Cardiac fibroblast (primary cell): ENCODE measurements around the gene CD37.
A peak's percentile ranks its signal among the peaks of the same experiment; 100 is the strongest.

ENCODE experiments used
- DNase-seq, 2 donors: peaks; one replicate each; pipeline versions ENCODE4 v3.0.0 to v3.0.0-alpha.2; 2010; ENCODE audit warnings: low read depth in 2 of 2
- H3K4me3 ChIP-seq, 2 donors: replicated peaks in 1 of 2; 1 replicate in 1 of 2; 2 replicates in 1 of 2; pipeline ENCODE4 v1.5.1; 2011; ENCODE audit warnings: low read depth in 2 of 2, low read length in 2 of 2, mild to moderate bottlenecking in 2 of 2, moderate library complexity in 1 of 2
- TF ChIP-seq, protein P1 (sequence below): IDR thresholded peaks from one replicate; pipeline ENCODE4 v1.5.1; 2011; ENCODE audit warnings: low read depth, mild to moderate bottlenecking, low read length, inconsistent platforms

The CD37 gene

DNA sequence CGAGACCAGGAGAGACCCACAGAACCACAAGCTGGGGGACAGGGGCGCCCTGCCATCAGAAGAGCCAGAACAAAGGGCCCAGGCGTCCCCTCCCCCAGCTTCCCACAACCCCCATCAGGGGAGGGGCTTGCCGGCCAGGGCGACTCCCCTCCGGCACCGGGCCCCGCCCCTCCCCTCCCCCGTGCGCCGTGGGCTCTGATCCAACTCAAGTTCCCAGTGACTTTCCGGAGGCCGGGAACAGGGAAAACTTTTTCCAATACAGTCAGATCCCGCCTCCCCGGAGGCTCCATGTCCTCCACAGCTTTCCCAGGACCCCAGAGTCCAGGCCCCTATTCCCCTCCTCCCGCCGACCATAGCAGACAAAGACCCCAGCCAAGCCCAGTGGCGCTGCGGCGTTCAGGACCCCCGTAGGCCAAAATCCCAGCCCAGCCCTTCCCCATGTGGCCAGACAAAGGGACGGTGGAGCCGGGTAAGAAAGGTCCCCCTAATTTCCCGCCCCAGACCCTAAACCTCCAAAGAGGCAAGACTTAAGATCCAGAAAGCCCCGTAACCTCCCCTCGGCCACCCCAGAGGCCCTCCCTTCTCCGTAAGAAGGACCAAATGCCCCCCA is 26.3 kb downstream of the CD37 start:
- peak overlapping the region; percentile 80 to 93 for H3K4me3 ChIP-seq
- TF ChIP-seq, protein P1, sequence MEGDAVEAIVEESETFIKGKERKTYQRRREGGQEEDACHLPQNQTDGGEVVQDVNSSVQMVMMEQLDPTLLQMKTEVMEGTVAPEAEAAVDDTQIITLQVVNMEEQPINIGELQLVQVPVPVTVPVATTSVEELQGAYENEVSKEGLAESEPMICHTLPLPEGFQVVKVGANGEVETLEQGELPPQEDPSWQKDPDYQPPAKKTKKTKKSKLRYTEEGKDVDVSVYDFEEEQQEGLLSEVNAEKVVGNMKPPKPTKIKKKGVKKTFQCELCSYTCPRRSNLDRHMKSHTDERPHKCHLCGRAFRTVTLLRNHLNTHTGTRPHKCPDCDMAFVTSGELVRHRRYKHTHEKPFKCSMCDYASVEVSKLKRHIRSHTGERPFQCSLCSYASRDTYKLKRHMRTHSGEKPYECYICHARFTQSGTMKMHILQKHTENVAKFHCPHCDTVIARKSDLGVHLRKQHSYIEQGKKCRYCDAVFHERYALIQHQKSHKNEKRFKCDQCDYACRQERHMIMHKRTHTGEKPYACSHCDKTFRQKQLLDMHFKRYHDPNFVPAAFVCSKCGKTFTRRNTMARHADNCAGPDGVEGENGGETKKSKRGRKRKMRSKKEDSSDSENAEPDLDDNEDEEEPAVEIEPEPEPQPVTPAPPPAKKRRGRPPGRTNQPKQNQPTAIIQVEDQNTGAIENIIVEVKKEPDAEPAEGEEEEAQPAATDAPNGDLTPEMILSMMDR = no peak
- DNase-seq = peak; percentile 70 to 93

DNA sequence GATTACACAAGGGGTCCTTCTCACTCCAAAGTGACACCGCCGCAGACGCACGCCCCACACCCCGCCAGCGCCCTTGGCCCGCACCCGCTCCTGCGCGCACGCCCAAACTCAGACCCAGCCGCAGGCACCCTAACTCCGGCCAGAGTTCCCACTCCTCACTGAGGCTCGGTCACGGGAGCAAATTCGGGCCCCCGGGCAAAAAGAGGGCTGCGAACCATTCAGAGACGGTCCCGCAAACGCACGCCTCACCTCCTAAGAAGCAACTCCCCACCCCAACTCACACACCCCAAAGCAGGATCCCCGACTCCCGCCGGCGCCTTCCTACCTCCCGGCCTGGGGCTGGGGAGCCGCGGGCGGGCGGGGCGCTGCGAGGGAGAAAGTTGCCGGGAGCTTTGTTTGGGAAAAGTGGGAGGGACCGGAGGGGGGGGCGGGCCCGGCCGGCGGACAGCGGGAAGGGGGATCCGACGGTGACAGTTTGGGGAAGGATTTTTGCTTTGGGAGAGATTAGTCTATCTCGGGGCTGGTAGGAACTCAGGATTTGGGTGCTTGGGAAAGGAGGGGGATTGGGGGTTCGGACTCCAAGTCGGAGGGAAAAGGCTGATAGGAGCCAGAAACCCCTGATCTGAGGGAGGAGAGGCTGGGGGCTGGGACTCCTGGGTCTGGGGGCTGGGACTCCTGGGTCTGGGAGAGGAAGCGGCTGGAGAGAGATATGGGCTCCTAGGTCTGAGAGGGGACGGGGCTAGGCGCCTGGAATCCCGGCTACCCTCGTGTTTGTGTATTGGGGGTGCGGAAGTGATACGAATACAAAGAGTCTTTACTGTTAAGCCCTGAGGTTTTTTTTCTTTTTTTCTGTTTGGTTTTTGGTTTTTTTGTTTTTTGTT is 27.1 kb downstream of the CD37 start, which contains the start of gene TEAD2:
Gene TEAD2 (minus strand): TSS at position 369 of the 881 bp plus-strand sequence. CDS start 2,341 bp downstream, outside the sequence.
- peak; percentile 38 to 68 for DNase-seq
- TF ChIP-seq, protein P1 = no peak
- H3K4me3 ChIP-seq = peak within 1 kb of the TSS; percentile 80 to 93

- peak overlapping the region; percentile 29 to 33 for H3K4me3 ChIP-seq
- peak in 1 of 2 donors; percentile 62 for DNase-seq
- TF ChIP-seq, protein P1 = no peak
Measured at GRCh38 chr19:49362929-49363267, 27.7 kb downstream of the CD37 start.

DNA sequence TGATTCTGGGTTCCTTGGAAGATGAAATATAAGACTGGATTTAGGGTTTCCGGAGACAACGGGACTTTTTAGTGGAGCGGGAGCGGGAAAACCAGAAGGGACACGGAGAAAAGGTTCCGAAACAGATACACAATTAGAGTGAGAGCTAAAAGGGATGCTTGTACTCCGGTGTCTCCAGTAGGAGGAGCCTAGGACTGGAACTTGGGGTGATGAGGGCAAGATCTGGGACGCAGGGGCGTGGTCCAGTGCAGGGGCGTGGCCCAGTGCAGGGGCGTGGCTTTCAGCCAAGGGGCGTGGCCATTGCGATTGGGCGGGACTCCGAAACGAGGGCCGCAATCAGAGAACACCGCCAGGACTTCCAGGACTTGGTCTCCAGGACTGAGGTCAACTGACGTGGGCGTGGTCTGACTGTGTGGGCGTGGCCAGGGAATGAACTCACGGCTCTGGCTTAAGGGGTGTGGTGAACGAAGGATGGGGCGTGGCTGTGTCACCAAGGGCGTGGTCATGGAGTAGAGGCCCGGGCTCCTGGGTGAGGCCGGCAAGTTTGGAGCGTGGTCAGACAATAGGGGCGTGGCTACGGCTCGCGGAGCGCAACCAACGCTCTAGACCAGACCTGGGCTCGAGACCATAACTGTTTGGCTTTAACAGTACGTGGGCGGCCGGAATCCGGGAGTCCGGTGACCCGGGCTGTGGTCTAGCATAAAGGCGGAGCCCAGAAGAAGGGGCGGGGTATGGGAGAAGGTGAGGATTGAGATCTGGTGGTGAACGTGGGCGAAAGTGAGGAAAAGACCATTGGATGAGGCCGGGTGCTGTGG is 28.3 kb downstream of the CD37 start, which contains the start of gene DKKL1:
Gene DKKL1 (plus strand): TSS at position 610 of the 815 bp plus-strand sequence. CDS start 122 bp downstream, at position 732.
- DNase-seq = peak; percentile 100
- H3K4me3 ChIP-seq = peak within 1 kb of the TSS; percentile 80 to 93
- TF ChIP-seq, protein P1 = no peak

- no peak for DNase-seq
- TF ChIP-seq, protein P1 = no peak
- peak overlapping the region in 1 of 2 donors; percentile 36 for H3K4me3 ChIP-seq
Measured at GRCh38 chr19:49364083-49364737, 29.0 kb downstream of the CD37 start.

DNA sequence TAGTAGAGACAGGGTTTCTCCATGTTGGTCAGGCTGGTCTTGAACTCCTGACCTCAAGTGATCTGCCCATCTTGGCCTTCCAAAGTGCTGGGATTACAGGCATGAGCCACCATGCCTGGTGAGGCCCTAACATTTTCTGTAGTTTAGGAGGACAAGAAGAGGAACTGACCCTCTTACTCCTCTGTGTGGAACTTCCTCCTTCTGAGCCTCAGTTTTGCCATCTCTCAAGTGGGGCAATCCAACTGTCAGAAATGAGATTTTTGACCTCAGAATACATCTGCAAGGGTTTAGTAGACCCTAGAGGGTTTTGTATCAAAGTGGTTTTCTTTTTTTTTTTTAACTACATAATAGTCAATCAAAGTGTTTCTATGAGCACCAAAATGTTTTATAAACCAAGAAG is 30.9 kb downstream of the CD37 start:
- TF ChIP-seq, protein P1 = no peak
- no peak overlapping the region for H3K4me3 ChIP-seq
- DNase-seq = no peak
